Measurements from ENCODE around the gene BTAF1. TPM values are rescaled to one million over a fixed set of nuclear protein-coding genes. Genes with fewer than 3 reads are reported as not detected.

The BTAF1 gene
- total RNA-seq, 6 experiments from 2014 or later: 18.1 to 20.8 (median 20.4) TPM

- Mint-ChIP-seq H3K27me3 (ENCODE audit: insufficient read depth) (peaks cover 2% of the 10 kb centered on the region; the same call in 1 of the 2 replicates), H3K4me3 (no peak overlapping the region; the same call in 1 of the 2 replicates), H3K27ac (peak overlapping the region; percentile 56), H3K9me3 (no peaks in the 10 kb centered on the region), H3K4me1 (ENCODE audit: low read depth) (peaks cover 50% of the 10 kb centered on the region), H3K36me3 (ENCODE audit: low read depth) (peaks cover 36% of the 10 kb centered on the region)
- DNase-seq: peak; percentile 30
- no peak for TF ChIP-seq CTCF (IDR thresholded peaks at IDR 0.05)
Measured at GRCh38 chr10:91931526-91932190, 8.1 kb downstream of the BTAF1 start.

- TF ChIP-seq CTCF (IDR thresholded peaks at IDR 0.05): no peak
- H3K4me3 Mint-ChIP-seq: no peak overlapping the region
- H3K9me3 Mint-ChIP-seq: no peaks in the 10 kb centered on the region
- H3K27me3 Mint-ChIP-seq (ENCODE audit: insufficient read depth): peaks cover 2% of the 10 kb centered on the region; the same call in 1 of the 2 replicates
- no peak for DNase-seq
- peaks cover 43% of the 10 kb centered on the region for H3K4me1 Mint-ChIP-seq (ENCODE audit: low read depth)
- no peak overlapping the region for H3K27ac Mint-ChIP-seq
- peaks cover 34% of the 10 kb centered on the region for H3K36me3 Mint-ChIP-seq (ENCODE audit: low read depth)
Measured at GRCh38 chr10:91932737-91933136, 9.2 kb downstream of the BTAF1 start.

- Mint-ChIP-seq H3K4me3 (no peak overlapping the region), H3K4me1 (ENCODE audit: low read depth) (peaks cover 36% of the 10 kb centered on the region), H3K27ac (no peak overlapping the region), H3K27me3 (ENCODE audit: insufficient read depth) (peaks cover 2% of the 10 kb centered on the region; the same call in 1 of the 2 replicates), H3K9me3 (no peaks in the 10 kb centered on the region), H3K36me3 (ENCODE audit: low read depth) (peaks cover 42% of the 10 kb centered on the region)
- DNase-seq: no peak
- no peak for TF ChIP-seq CTCF (IDR thresholded peaks at IDR 0.05)
Measured at GRCh38 chr10:91935886-91936285, 12.3 kb downstream of the BTAF1 start.

- no peaks in the 10 kb centered on the region for H3K9me3 Mint-ChIP-seq
- H3K4me1 Mint-ChIP-seq (ENCODE audit: low read depth): peaks cover 23% of the 10 kb centered on the region
Measured at GRCh38 chr10:91939653-91940052, 16.1 kb downstream of the BTAF1 start.

GRCh38 chr10:91941426-91941825 is 17.9 kb downstream of the BTAF1 start:
- peaks cover 27% of the 10 kb centered on the region for H3K36me3 Mint-ChIP-seq (ENCODE audit: low read depth)
- no peaks in the 10 kb centered on the region for H3K9me3 Mint-ChIP-seq
- H3K27ac Mint-ChIP-seq: no peak overlapping the region
- DNase-seq: no peak
- no peak for TF ChIP-seq CTCF (IDR thresholded peaks at IDR 0.05)
- peaks cover 20% of the 10 kb centered on the region for H3K4me1 Mint-ChIP-seq (ENCODE audit: low read depth)
- no peaks in the 10 kb centered on the region for H3K27me3 Mint-ChIP-seq (ENCODE audit: insufficient read depth)
- no peak overlapping the region for H3K4me3 Mint-ChIP-seq

More at GRCh38 chr10:91939653-91940052, 16.1 kb downstream of the BTAF1 start:
- H3K4me3 Mint-ChIP-seq: no peak overlapping the region
- no peaks in the 10 kb centered on the region for H3K27me3 Mint-ChIP-seq (ENCODE audit: insufficient read depth)
- DNase-seq: no peak
- no peak overlapping the region for H3K27ac Mint-ChIP-seq
- peaks cover 30% of the 10 kb centered on the region for H3K36me3 Mint-ChIP-seq (ENCODE audit: low read depth)
- TF ChIP-seq CTCF (IDR thresholded peaks at IDR 0.05): no peak
